ENCODE results near the gene ITPK1. TPM values are rescaled to one million over a fixed set of nuclear protein-coding genes. Genes with fewer than 3 reads are reported as not detected.

The ITPK1 gene
- total and polyA plus RNA-seq, 7 experiments from 2014 or later = 10.2 to 71.8 (median 21.3) TPM

DNA sequence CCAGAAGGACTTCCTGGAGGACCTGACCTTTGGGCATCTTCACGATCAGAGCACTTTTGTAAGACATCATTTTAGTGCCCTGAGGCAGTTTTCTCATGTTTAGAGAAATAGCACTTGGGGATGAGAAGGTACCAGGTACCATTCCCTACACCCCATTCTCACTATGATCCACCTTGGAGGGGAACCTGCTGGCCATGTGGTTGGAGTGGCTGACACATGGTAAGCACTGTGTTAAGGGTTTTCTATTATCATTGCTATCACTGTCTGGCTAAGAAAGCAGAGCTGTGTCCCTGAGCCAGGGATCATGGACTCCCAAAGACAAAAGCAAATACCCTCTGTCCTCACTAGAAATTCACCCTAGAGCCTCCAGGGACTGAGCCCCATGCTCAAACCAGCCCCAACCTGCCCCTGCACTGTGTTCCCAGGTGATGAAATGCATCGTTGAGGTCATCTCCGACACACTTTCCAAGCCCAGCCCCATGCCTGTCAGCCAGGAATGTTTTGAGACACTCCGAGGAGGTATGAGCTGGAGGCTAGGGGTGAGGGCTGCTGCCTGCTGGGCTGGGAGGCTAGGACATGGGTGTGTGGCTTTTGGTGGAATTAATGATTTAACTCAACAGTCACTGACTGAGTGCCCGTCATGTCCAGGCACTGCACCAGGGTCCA lies 189.4 kb downstream of the ITPK1 start:
- H3K4me3 Mint-ChIP-seq = no peak overlapping the region
- H3K9me3 Mint-ChIP-seq = peaks cover 0 to 7% (median 0%) of the 10 kb centered on the region in 11 donors
- DNase-seq (no peak), ATAC-seq (no peak)
- Histone ChIP-seq H3K4me3 (ENCODE audit: low read length) (no peak overlapping the region), H3K27ac (ENCODE audit: low read depth, low read length) (no peak overlapping the region), H3K4me1 (ENCODE audit: control insufficient read depth in 2 of 2, insufficient read depth in 2 of 2, low read length in 2 of 2) (no peaks in the 10 kb centered on the region), H3K27me3 (ENCODE audit: control insufficient read depth in 2 of 2, insufficient read depth in 2 of 2, low read length in 2 of 2) (no peaks in the 10 kb centered on the region), H3K9me3 (ENCODE audit: control insufficient read depth in 2 of 3, low read length in 3 of 3) (no peaks in the 10 kb centered on the region), H3K36me3 (ENCODE audit: control insufficient read depth in 2 of 3, insufficient read depth in 3 of 3, low read length in 3 of 3) (no peaks in the 10 kb centered on the region)
- POLR2A ChIA-PET = no interaction called here
- peaks cover 0 to 15% (median 4%) of the 10 kb centered on the region in 7 donors for H3K4me1 Mint-ChIP-seq
- intact Hi-C loops (cut with micrococcal nuclease) = no loop called here
- H3K36me3 Mint-ChIP-seq = peaks cover 0 to 5% (median 0%) of the 10 kb centered on the region in 5 donors
- H3K27me3 Mint-ChIP-seq = peaks cover 24 to 34% (median 30%) of the 10 kb centered on the region in 5 donors
- CTCF ChIA-PET = no interaction called here
- H3K27ac Mint-ChIP-seq = no peak overlapping the region

DNA sequence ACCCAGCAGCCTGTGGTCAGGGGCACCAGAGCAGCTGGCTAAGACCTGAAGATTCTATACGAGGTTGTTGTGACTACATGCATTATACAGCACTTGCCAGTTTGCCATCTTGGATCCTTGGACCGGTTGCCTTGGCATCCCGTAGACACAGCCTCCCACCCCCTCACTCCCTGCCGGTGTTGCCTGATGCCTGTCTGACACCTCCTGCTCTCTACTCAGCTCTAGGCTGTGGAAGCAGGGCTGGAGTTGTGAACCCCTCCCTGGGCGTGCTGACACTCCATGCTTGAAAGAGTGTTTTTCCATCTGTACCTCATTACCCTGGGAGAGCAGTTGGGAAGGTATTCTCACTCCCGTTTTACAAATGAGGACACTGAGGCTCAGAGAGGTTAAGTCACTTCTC lies 190.3 kb downstream of the ITPK1 start:
- Histone ChIP-seq H3K36me3 (ENCODE audit: control insufficient read depth in 2 of 3, insufficient read depth in 3 of 3, low read length in 3 of 3) (no peaks in the 10 kb centered on the region), H3K4me1 (ENCODE audit: control insufficient read depth in 2 of 2, insufficient read depth in 2 of 2, low read length in 2 of 2) (no peaks in the 10 kb centered on the region), H3K4me3 (ENCODE audit: low read length) (no peak overlapping the region), H3K27ac (ENCODE audit: low read depth, low read length) (no peak overlapping the region), H3K9me3 (ENCODE audit: control insufficient read depth in 2 of 3, low read length in 3 of 3) (no peaks in the 10 kb centered on the region), H3K27me3 (ENCODE audit: control insufficient read depth in 2 of 2, insufficient read depth in 2 of 2, low read length in 2 of 2) (no peaks in the 10 kb centered on the region)
- ATAC-seq = no peak
- intact Hi-C loops (cut with micrococcal nuclease) = no loop called here
- H3K36me3 Mint-ChIP-seq = peaks cover 0 to 5% (median 0%) of the 10 kb centered on the region in 5 donors
- peak overlapping the region in 1 of 10 donors; percentile 14 for H3K4me3 Mint-ChIP-seq
- H3K4me1 Mint-ChIP-seq = peaks cover 0 to 15% (median 4%) of the 10 kb centered on the region in 7 donors
- H3K27ac Mint-ChIP-seq = no peak overlapping the region
- H3K9me3 Mint-ChIP-seq = peaks cover 0 to 7% (median 0%) of the 10 kb centered on the region in 11 donors
- DNase-seq = no peak
- CTCF ChIA-PET = no interaction called here
- peaks cover 27 to 40% (median 37%) of the 10 kb centered on the region in 5 donors for H3K27me3 Mint-ChIP-seq
- POLR2A ChIA-PET = no interaction called here

- intact Hi-C loops (cut with micrococcal nuclease) = no loop called here
- peak overlapping the region in 1 of 10 donors; percentile 17 for H3K4me3 Mint-ChIP-seq
- H3K27ac Mint-ChIP-seq = no peak overlapping the region
- peaks cover 0 to 11% (median 0%) of the 10 kb centered on the region in 11 donors for H3K9me3 Mint-ChIP-seq
- Histone ChIP-seq H3K4me1 (ENCODE audit: control insufficient read depth in 2 of 2, insufficient read depth in 2 of 2, low read length in 2 of 2) (no peaks in the 10 kb centered on the region), H3K27ac (ENCODE audit: low read depth, low read length) (no peak overlapping the region), H3K9me3 (ENCODE audit: control insufficient read depth in 2 of 3, low read length in 3 of 3) (no peaks in the 10 kb centered on the region), H3K36me3 (ENCODE audit: control insufficient read depth in 2 of 3, insufficient read depth in 3 of 3, low read length in 3 of 3) (no peaks in the 10 kb centered on the region), H3K4me3 (ENCODE audit: low read length) (no peak overlapping the region), H3K27me3 (ENCODE audit: control insufficient read depth in 2 of 2, insufficient read depth in 2 of 2, low read length in 2 of 2) (no peaks in the 10 kb centered on the region)
- peaks cover 0 to 5% (median 0%) of the 10 kb centered on the region in 5 donors for H3K36me3 Mint-ChIP-seq
- ChIA-PET POLR2A (no interaction called here), CTCF (no interaction called here)
- peaks cover 27 to 40% (median 38%) of the 10 kb centered on the region in 5 donors for H3K27me3 Mint-ChIP-seq
- peaks cover 0 to 15% (median 4%) of the 10 kb centered on the region in 7 donors for H3K4me1 Mint-ChIP-seq
- DNase-seq (no peak), ATAC-seq (no peak)
Observed at GRCh38 chr14:92924247-92924646, 191.5 kb downstream of the ITPK1 start.

GRCh38 chr14:92923744-92924103 lies 192.0 kb downstream of the ITPK1 start:
- Histone ChIP-seq H3K27ac (ENCODE audit: low read depth, low read length) (no peak overlapping the region), H3K36me3 (ENCODE audit: control insufficient read depth in 2 of 3, insufficient read depth in 3 of 3, low read length in 3 of 3) (no peaks in the 10 kb centered on the region), H3K27me3 (ENCODE audit: control insufficient read depth in 2 of 2, insufficient read depth in 2 of 2, low read length in 2 of 2) (no peaks in the 10 kb centered on the region), H3K9me3 (ENCODE audit: control insufficient read depth in 2 of 3, low read length in 3 of 3) (no peaks in the 10 kb centered on the region), H3K4me3 (ENCODE audit: low read length) (no peak overlapping the region), H3K4me1 (ENCODE audit: control insufficient read depth in 2 of 2, insufficient read depth in 2 of 2, low read length in 2 of 2) (no peaks in the 10 kb centered on the region)
- H3K4me1 Mint-ChIP-seq = peaks cover 0 to 15% (median 4%) of the 10 kb centered on the region in 7 donors
- H3K36me3 Mint-ChIP-seq = peaks cover 0 to 5% (median 0%) of the 10 kb centered on the region in 5 donors
- no peak overlapping the region for H3K4me3 Mint-ChIP-seq
- peaks cover 27 to 43% (median 38%) of the 10 kb centered on the region in 5 donors for H3K27me3 Mint-ChIP-seq
- peaks cover 0 to 11% (median 0%) of the 10 kb centered on the region in 11 donors for H3K9me3 Mint-ChIP-seq
- intact Hi-C loops (cut with micrococcal nuclease) = no loop called here
- H3K27ac Mint-ChIP-seq = no peak overlapping the region
- POLR2A ChIA-PET = no interaction called here
- DNase-seq (no peak), ATAC-seq (no peak)
- CTCF ChIA-PET = no interaction called here

DNA sequence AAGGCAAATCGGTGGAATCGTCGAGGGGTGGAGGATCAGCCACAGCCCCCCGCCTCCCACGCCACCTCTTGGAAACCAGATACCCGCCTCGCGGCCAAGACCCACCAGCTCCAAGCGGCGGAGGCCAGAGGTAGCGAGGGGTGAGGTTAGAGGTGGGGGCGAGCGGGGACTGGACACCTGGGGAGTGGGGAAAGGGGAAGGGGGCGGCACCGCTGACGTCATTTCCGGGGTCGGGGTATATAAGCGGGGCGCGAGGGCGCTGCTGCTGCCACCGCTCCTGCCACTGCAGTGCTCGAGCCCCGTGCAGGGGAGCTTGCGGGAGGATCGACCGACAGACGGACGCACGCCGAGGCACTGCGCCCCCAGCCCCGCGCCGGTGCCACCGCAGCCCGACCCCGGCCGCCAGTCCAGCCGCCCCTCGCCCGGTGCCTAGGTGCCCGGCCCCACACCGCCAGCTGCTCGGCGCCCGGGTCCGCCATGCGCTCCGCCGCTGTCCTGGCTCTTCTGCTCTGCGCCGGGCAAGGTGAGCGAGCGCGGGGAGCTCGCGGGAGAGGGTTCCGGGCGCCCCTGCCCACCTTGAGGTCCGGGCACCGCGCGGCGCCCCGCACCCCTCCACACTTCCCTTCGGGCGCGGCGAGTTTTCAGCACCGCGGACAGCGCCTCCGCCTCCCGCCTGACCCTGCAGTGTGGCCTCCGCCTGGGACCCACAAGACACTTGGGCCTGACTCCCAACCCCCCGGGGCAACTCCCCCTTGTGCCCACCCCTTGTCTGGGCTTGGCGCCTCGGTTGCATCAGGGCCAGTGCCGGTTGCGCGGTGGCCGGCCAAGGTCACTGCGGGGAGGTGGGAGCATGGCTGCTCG lies 192.6 kb downstream of the ITPK1 start, which contains the start of gene CHGA:
TSS of gene CHGA (plus strand) at position 268 of the 861 bp plus-strand sequence. CDS start at position 478, 210 bp downstream.
- Histone ChIP-seq H3K4me3 (ENCODE audit: low read length) (no peak within 1 kb of the TSS), H3K4me1 (ENCODE audit: control insufficient read depth in 2 of 2, insufficient read depth in 2 of 2, low read length in 2 of 2) (no peaks in the 10 kb centered on the region), H3K36me3 (ENCODE audit: control insufficient read depth in 2 of 3, insufficient read depth in 3 of 3, low read length in 3 of 3) (no peaks in the 10 kb centered on the region), H3K9me3 (ENCODE audit: control insufficient read depth in 2 of 3, low read length in 3 of 3) (no peaks in the 10 kb centered on the region), H3K27me3 (ENCODE audit: control insufficient read depth in 2 of 2, insufficient read depth in 2 of 2, low read length in 2 of 2) (no peaks in the 10 kb centered on the region), H3K27ac (ENCODE audit: low read depth, low read length) (no peak within 1 kb of the TSS)
- Mint-ChIP-seq H3K4me3 (peak within 1 kb of the TSS in 3 of 10 donors; percentile 1 to 52 (median 9)), H3K9me3 (peaks cover 0 to 11% (median 0%) of the 10 kb centered on the region in 11 donors), H3K36me3 (peaks cover 0 to 5% (median 0%) of the 10 kb centered on the region in 5 donors), H3K4me1 (peaks cover 0 to 15% (median 4%) of the 10 kb centered on the region in 7 donors), H3K27me3 (peaks cover 27 to 43% (median 40%) of the 10 kb centered on the region in 5 donors), H3K27ac (no peak within 1 kb of the TSS)
- ATAC-seq = peak; percentile 63
- CTCF ChIA-PET = no interaction called here
- intact Hi-C loops (cut with micrococcal nuclease) = no loop called here
- peak in 7 of 9 donors; percentile 18 to 71 (median 33) for DNase-seq
- POLR2A ChIA-PET = no interaction called here

- no peak overlapping the region for H3K4me3 ChIP-seq (ENCODE audit: low read length)
- intact Hi-C loops (cut with micrococcal nuclease) = no loop called here
- Mint-ChIP-seq H3K36me3 (peaks cover 0 to 5% (median 0%) of the 10 kb centered on the region in 5 donors), H3K4me1 (peaks cover 0 to 15% (median 4%) of the 10 kb centered on the region in 7 donors), H3K27ac (no peak overlapping the region), H3K27me3 (peaks cover 27 to 47% (median 41%) of the 10 kb centered on the region in 5 donors), H3K9me3 (peaks cover 0 to 11% (median 0%) of the 10 kb centered on the region in 11 donors), H3K4me3 (peak overlapping the region in 3 of 10 donors; percentile 1 to 52 (median 9))
- no peaks in the 10 kb centered on the region for H3K9me3 ChIP-seq (ENCODE audit: control insufficient read depth in 2 of 3, low read length in 3 of 3)
- ATAC-seq (no peak), DNase-seq (no peak)
- H3K36me3 ChIP-seq (ENCODE audit: control insufficient read depth in 2 of 3, insufficient read depth in 3 of 3, low read length in 3 of 3) = no peaks in the 10 kb centered on the region
- no peaks in the 10 kb centered on the region for H3K27me3 ChIP-seq (ENCODE audit: control insufficient read depth in 2 of 2, insufficient read depth in 2 of 2, low read length in 2 of 2)
- H3K4me1 ChIP-seq (ENCODE audit: control insufficient read depth in 2 of 2, insufficient read depth in 2 of 2, low read length in 2 of 2) = no peaks in the 10 kb centered on the region
- no peak overlapping the region for H3K27ac ChIP-seq (ENCODE audit: low read depth, low read length)
- CTCF ChIA-PET = no interaction called here
- POLR2A ChIA-PET = no interaction called here
Observed at GRCh38 chr14:92922155-92922735, 193.5 kb downstream of the ITPK1 start.
